ENCODE measurements around the gene C1orf226. TPM values are rescaled to one million over a fixed set of nuclear protein-coding genes. Genes with fewer than 3 reads are reported as not detected.
"Not testable (repeated sequence)": the region's sequence is repeated elsewhere in the genome, so short reads cannot be mapped to it uniquely, and the experiment has no call there.

The C1orf226 gene
- total RNA-seq, 1 donor: 0.09 TPM

GRCh38 chr1:162422662-162423375 is 41.3 kb downstream of the C1orf226 start:
- TF ChIP-seq CTCF (IDR thresholded peaks at IDR 0.05; ENCODE audit: insufficient read depth, low read length): no peak
- no peak for DNase-seq (ENCODE audit: low read depth)
- H3K4me3 ChIP-seq (ENCODE audit: low read depth, low read length): no peak overlapping the region

DNA sequence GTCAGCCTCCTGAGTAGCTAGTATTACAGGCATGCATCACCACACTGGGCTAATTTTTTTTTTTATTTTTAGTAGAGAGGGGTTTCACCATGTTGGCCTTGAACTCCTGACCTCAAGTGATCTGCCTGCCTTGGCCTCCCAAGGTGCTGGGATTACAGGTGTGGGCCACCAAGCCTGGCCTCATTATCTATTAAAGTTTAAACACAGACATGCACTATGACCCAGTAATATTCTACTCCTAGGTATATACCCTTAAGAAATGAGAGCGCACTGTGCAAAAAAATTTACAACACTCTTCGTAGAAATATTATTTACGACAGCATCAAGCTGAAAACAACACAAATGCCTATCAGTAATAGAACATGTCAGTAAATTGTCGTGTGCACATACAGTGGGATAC is 49.1 kb downstream of the C1orf226 start:
- H3K4me3 ChIP-seq (ENCODE audit: low read depth, low read length): no peak overlapping the region
- DNase-seq (ENCODE audit: low read depth): no peak
- no peak for TF ChIP-seq CTCF (IDR thresholded peaks at IDR 0.05; ENCODE audit: insufficient read depth, low read length)

DNA sequence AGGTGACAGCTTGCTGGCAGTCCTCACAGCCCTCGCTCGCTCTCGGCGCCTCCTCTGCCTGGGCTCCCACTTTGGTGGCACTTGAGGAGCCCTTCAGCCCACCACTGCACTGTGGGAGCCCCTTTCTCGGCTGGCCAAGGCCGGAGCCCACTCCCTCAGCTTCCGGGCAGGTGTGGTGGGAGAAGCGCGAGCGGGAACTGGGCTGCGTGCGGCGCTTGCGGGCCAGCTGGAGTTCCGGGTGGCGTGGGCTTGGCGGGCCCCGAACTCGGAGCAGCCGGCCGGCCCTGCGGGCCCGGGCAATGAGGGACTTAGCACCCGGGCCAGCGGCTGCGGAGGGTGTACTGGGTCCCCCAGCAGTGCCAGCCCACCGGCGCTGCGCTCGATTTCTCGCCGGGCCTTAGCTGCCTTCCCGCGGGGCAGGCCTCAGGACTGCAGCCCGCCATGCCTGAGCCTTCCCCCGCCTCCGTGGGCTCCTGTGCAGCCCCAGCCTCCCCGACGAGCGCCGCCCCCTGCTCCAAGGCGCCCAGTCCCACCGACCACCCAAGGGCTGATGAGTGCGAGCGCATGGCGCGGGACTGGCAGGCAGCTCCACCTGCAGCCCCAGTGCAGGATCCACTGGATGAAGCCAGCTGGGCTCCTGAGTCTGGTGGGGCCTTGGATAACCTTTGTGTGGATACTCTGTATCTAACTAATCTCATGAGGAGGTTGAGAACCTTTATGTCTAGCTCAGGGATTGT is 51.6 kb downstream of the C1orf226 start:
- not testable (repeated sequence) for DNase-seq (ENCODE audit: low read depth); H3K4me3 ChIP-seq (ENCODE audit: low read depth, low read length)

Small RNAs within 50 kb of the gene (small RNA-seq; reads per million reads assigned to genes)
- not detected for gene MIR556
- not detected for gene RNA5SP61

Other genes with a start within 250 kb of the C1orf226 start
- gene SPATA46, start 4.9 kb upstream of the C1orf226 start, total RNA-seq (ENCODE audit: low replicate concordance): not detected in 2 replicates
- under 0.01 TPM in 1 of 2 replicates, not detected in the other for gene SH2D1B, start 30.4 kb downstream of the C1orf226 start, total RNA-seq (ENCODE audit: low replicate concordance)
- gene UHMK1, start 116.1 kb downstream of the C1orf226 start, total RNA-seq (ENCODE audit: low replicate concordance): 46.7 and 74.3 TPM in 2 replicates
- 109 and 112 TPM in 2 replicates for gene UAP1, start 180.0 kb downstream of the C1orf226 start, total RNA-seq (ENCODE audit: low replicate concordance)

Data from fibroblast of the aortic adventitia (primary cell).